ENCODE results near the gene MRPS14. TPM values are rescaled to one million over a fixed set of nuclear protein-coding genes. Genes with fewer than 3 reads are reported as not detected.

The MRPS14 gene
- total RNA-seq, 2 experiments from 2014 or later = 34.5 to 34.6 TPM

DNA sequence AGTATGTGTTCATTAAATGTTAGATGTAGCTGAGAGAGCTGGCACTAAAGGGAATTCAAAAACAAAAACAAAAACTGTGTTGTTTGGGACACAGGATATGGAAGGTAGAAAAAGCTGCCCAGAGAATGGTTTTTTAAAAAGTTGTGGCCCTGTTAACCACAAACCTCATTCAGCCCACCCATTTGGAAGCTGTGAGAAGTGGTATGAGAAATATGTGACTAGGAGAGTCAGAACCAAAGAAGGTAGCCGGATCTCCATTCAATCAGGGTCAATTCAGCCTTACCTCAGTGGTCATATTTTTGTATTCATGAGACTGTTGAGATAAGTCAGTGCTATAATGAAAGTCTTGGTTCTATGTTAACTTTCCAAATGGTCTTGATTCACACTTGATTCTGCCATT is 53.2 kb downstream of the MRPS14 start:
- H3K9me3 Mint-ChIP-seq = no peaks in the 10 kb centered on the region
- ChIA-PET CTCF (interaction anchor here (1.0 kb wide), 1 partner anchor 29 kb away, joined by 3 read pairs; no protein-coding TSS in a partner anchor), POLR2A (interaction anchor here (0.6 kb wide), 1 partner anchor 31 kb away, joined by 3 read pairs; no protein-coding TSS in a partner anchor)
- peak overlapping the region; percentile 96 for H3K27ac Mint-ChIP-seq
- H3K4me1 Mint-ChIP-seq = peaks cover 74% of the 10 kb centered on the region
- no peak for DNase-seq
- H3K27me3 Mint-ChIP-seq = no peaks in the 10 kb centered on the region
- H3K36me3 Mint-ChIP-seq (ENCODE audit: low read depth) = peaks cover 36% of the 10 kb centered on the region
- H3K4me3 Mint-ChIP-seq = peak overlapping the region; percentile 63

DNA sequence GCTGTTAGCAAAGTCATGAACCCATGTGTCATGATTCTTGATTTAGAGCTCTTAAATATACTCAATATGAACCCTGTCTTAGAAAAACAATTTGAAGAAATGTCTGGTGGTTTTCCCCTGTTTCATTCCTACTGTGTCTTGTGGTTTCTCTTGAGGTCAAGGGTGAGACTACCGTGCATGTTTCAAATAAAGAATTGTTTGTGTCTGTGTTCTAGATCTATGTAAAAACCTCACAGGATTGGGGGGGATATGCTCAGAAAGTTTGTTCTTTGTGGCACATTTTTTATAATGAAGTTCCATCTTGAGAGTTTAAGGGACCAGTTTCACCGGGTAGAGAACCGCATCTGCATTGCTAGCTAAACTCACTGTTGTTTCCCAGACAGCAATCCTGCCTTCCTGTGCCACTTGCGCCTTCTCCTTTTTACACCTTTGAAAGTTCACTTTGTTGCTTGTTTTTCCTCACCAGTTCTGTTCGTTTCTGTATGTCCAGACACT is 54.4 kb downstream of the MRPS14 start:
- Mint-ChIP-seq H3K9me3 (no peaks in the 10 kb centered on the region), H3K4me1 (peaks cover 79% of the 10 kb centered on the region), H3K36me3 (ENCODE audit: low read depth) (peaks cover 27% of the 10 kb centered on the region)

DNA sequence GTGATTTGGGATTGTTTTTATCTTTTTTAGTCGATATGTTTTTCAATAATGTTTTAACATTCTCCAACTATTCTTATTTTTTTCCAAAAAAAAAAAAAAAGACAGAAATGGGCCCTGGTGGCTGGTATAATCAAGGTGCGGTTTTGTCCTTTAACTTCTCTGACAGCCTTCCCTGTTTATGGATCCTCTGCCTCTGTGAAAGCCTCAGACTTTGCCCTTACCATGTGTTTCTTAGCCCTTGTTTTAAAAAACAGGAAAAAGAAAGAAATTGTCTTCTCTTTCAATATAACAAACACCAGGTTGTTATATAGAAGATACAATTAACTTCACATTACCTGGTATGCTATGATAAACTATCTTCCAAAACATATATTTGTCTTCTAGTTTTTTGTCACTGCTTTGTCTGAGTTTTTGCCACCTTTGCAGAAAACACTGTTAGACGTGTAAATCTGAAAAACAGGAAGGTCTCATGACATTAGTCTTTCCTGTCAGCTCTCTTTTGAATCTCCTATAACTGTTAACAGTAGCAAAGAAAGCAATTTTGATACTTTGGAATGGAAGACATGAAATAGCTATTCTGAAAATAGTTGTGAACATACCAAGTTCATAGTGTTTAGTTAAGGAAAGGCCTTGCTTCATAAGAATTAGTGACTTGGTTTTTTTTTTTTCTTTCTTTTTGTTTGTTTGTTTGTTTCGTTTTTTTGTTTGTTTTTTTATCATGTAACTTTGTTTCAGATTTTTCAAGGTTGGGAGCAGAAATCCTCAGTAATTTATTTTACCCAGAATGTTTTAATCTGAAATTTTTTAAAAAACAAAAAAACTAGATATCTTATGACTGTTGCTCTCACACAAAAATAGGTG is 55.1 kb downstream of the MRPS14 start:
- H3K27me3 Mint-ChIP-seq = no peaks in the 10 kb centered on the region
- H3K36me3 Mint-ChIP-seq (ENCODE audit: low read depth) = peaks cover 28% of the 10 kb centered on the region
- no peak for DNase-seq
- CTCF ChIA-PET = interaction anchor here (0.6 to 1.9 kb wide), 4 partner anchors 14 to 823 kb away, joined by 3 to 5 read pairs (median 3); partner anchors contain the start of gene CACYBP
- POLR2A ChIA-PET = interaction anchor here (1.0 to 3.1 kb wide), 2 partner anchors 31 to 168 kb away, joined by 4 to 10 read pairs; partner anchors contain the start of gene CACYBP
- peaks cover 85% of the 10 kb centered on the region for H3K4me1 Mint-ChIP-seq
- peak overlapping the region; percentile 63 for H3K4me3 Mint-ChIP-seq
- H3K27ac Mint-ChIP-seq = peak overlapping the region; percentile 96
- no peaks in the 10 kb centered on the region for H3K9me3 Mint-ChIP-seq

More for the DNA sequence above, 54.4 kb downstream of the MRPS14 start:
- Mint-ChIP-seq H3K4me3 (peak overlapping the region; percentile 63), H3K27me3 (no peaks in the 10 kb centered on the region), H3K27ac (peak overlapping the region; percentile 96)
- peak; percentile 66 for DNase-seq
- ChIA-PET POLR2A (interaction anchor here (1.0 to 3.1 kb wide), 2 partner anchors 30 to 169 kb away, joined by 4 to 10 read pairs; partner anchors contain the start of gene CACYBP), CTCF (interaction anchor here (0.6 to 1.9 kb wide), 3 partner anchors 14 to 824 kb away, joined by 3 to 5 read pairs (median 3); partner anchors contain the start of gene CACYBP)

DNA sequence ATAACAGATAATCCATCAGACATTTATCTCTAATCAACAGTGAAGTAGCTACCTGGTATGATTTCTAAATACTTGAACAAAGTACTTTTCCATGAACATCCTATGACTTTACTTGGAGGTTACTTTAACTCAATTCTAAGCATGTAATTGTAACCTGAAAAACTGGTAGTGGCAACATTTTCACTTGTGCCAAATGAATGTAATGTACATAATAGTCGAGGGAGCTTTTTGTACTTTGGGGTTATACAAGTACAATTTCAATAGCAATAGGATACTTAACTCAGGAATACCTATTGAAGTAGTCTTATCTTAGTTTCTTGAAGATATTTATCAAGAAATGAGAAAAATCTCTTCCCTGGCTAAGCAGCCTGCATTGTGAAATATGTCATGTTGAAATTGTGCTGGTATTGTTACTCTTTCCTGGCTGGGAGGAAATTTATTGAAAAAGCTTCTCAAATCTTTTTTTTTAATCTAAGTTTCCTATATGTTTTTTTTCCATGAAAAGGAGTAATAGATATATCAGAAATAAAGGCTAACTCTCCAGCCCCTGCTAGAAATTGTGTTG is 57.1 kb downstream of the MRPS14 start:
- H3K4me1 Mint-ChIP-seq = peaks cover 71% of the 10 kb centered on the region
- ChIA-PET POLR2A (interaction anchor here (3.1 kb wide), 1 partner anchor 33 kb away, joined by 10 read pairs; the partner anchor contains the start of gene CACYBP), CTCF (interaction anchor here (0.6 to 2.0 kb wide), 3 partner anchors 10 to 1871 kb away, joined by 3 to 9 read pairs (median 4); no protein-coding TSS in a partner anchor)
- H3K36me3 Mint-ChIP-seq (ENCODE audit: low read depth) = peaks cover 14% of the 10 kb centered on the region
- no peak for DNase-seq
- no peaks in the 10 kb centered on the region for H3K27me3 Mint-ChIP-seq
- peak overlapping the region; percentile 97 for H3K27ac Mint-ChIP-seq
- H3K9me3 Mint-ChIP-seq = no peaks in the 10 kb centered on the region
- H3K4me3 Mint-ChIP-seq = peak overlapping the region; percentile 79

DNA sequence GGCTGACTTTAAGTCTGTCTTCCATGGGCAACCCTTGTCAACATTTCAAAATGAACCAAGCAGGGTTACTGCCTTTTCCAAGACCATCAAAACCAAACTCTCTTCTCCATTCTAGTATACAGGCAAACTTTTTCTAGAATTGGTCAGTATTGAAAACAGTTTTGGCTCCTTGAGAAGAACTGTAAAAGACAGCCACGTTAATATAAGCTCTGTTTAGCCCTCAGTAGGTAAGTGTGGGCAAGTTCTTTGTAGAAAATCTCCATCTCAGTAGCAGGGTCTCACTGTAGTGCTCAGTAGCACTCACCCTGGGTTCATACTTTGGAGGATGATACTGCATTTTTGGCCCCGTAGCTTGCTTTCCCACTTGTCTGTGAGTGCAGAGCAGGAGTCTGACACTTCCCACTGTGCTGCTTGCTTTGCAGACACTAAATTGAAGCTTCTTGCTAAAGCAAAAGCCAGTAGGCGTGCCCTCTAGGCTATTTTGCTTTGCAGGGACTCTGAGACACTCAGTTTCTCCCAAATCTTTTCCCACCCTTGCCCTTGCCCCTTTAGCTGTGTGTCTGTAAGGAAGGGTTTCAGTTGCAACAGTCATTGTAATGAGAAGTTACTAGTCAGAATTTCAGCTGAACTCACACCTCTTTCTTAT is 57.7 kb downstream of the MRPS14 start:
- ChIA-PET POLR2A (interaction anchor here (3.1 kb wide), 1 partner anchor 34 kb away, joined by 10 read pairs; the partner anchor contains the start of gene CACYBP), CTCF (interaction anchor here (0.6 to 2.0 kb wide), 4 partner anchors 11 to 1872 kb away, joined by 3 to 9 read pairs (median 4); no protein-coding TSS in a partner anchor)
- Mint-ChIP-seq H3K4me1 (peaks cover 70% of the 10 kb centered on the region), H3K27ac (peak overlapping the region; percentile 97), H3K36me3 (ENCODE audit: low read depth) (peaks cover 15% of the 10 kb centered on the region), H3K27me3 (no peaks in the 10 kb centered on the region), H3K4me3 (peak overlapping the region; percentile 79), H3K9me3 (no peaks in the 10 kb centered on the region)
- DNase-seq = peak; percentile 22

DNA sequence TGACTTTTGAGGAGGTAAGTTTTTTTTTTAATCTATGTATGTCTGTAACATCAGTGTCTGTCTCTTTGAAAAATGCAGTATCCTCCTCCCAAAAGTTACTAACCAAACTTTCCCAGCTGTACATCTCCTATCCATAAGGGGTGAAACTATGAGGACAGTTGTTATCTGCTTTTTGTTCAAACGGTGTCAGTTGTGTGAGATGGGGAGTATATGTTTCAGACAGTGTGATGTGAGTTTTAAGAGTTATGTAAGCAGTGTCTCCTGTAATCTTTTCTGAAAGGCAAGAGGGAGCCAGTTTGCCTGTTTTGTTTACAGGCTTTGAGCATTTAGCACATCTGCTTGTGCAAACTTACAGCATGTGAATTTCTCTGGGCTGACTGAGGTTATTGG is 58.3 kb downstream of the MRPS14 start:
- peaks cover 10% of the 10 kb centered on the region for H3K36me3 Mint-ChIP-seq (ENCODE audit: low read depth)
- H3K27ac Mint-ChIP-seq = peak overlapping the region; percentile 97
- H3K4me1 Mint-ChIP-seq = peaks cover 65% of the 10 kb centered on the region
- POLR2A ChIA-PET = no interaction called here
- DNase-seq = peak; percentile 33
- peak overlapping the region; percentile 79 for H3K4me3 Mint-ChIP-seq
- no peaks in the 10 kb centered on the region for H3K27me3 Mint-ChIP-seq
- no peaks in the 10 kb centered on the region for H3K9me3 Mint-ChIP-seq
- CTCF ChIA-PET = interaction anchor here (0.6 to 2.0 kb wide), 2 partner anchors 11 to 278 kb away, joined by 3 to 9 read pairs; no protein-coding TSS in a partner anchor

DNA sequence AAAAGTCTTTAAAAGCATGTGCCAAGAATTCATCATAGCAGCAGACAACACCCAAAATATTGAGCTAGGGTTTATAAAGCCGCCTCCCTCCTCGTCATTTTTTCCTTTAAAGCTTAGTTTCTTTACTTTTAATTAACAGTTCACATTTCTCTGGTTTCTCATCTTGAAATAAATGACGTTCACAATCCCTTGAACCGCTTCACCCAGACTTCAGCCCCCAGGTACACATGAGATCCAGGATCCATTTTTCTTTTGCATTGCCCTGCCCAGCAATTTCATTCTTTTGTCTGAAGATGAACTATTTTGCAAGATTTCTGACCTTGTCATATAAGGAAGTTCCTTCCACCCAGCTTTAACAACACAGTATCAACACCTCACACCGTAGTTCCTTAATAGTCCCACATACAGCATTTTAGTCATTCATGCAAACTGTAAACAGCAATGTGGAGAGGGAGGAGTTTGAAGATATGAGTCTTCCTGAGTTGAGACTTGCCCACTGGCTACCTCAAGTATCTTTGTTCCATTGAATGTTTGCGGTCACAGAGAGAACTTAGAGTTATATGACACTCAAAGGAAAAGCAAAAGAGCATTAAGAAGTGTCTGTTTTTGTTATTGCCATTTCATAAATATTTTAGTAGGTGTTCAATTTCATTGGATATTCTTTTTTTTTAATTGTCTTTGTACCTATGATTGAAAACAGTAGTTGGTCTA is 58.8 kb downstream of the MRPS14 start:
- Mint-ChIP-seq H3K36me3 (ENCODE audit: low read depth) (peaks cover 7% of the 10 kb centered on the region), H3K27me3 (no peaks in the 10 kb centered on the region), H3K4me3 (peak overlapping the region; percentile 79), H3K4me1 (peaks cover 59% of the 10 kb centered on the region), H3K9me3 (no peaks in the 10 kb centered on the region), H3K27ac (peak overlapping the region; percentile 97)
- CTCF ChIA-PET = interaction anchor here (0.9 to 2.0 kb wide), 2 partner anchors 11 to 21 kb away, joined by 3 to 6 read pairs; no protein-coding TSS in a partner anchor
- DNase-seq = peak; percentile 53
- POLR2A ChIA-PET = no interaction called here

DNA sequence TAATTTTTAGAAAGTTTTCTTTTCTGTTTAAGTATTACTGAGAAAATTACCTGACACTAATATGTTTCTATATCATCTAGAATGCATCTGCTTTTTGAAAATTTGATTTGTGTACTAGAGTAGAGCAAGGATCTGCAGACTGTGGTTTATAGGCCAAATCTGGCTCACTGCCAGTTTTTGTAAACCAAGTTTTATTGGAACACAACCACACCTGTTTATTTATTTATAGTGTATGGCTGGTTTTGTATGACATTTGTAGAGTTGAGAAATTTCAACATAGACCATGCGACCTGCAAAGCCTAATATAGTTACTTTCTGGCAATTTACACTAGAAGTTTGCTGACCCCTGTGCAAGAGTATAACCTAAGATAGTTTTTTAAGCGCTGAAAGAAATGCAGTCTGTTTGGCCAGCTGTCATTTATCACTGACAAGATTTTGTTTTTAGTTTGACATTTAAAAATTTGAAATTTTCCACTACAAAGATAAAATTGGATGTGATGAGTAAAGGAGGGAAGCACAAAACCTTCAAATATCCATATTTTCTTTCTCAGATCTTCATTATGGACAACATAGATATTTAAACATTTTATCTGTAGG is 59.6 kb downstream of the MRPS14 start:
- H3K36me3 Mint-ChIP-seq (ENCODE audit: low read depth) = peaks cover 5% of the 10 kb centered on the region
- H3K27me3 Mint-ChIP-seq = no peaks in the 10 kb centered on the region
- no peak overlapping the region for H3K4me3 Mint-ChIP-seq
- no peaks in the 10 kb centered on the region for H3K9me3 Mint-ChIP-seq
- H3K27ac Mint-ChIP-seq = peak overlapping the region; percentile 97
- ChIA-PET CTCF (interaction anchor here (0.7 to 2.0 kb wide), 3 partner anchors 11 to 1534 kb away, joined by 3 to 6 read pairs (median 4); no protein-coding TSS in a partner anchor), POLR2A (no interaction called here)
- peak; percentile 18 for DNase-seq
- H3K4me1 Mint-ChIP-seq = peaks cover 54% of the 10 kb centered on the region

Other genes starting within 250 kb of the MRPS14 start
- gene CACYBP, start 23.5 kb downstream of the MRPS14 start, total RNA-seq = 100 to 1,000 TPM; 198 to 207 TPM
- gene TNN, start 44.4 kb upstream of the MRPS14 start, total RNA-seq = not detected
- gene KIAA0040, start 169.4 kb upstream of the MRPS14 start, total RNA-seq = 10 to 100 TPM; 64.1 to 67.1 TPM

Measured in activated CD4-positive, alpha-beta T cell treated with anti-CD3 and anti-CD28 coated beads, Interleukin-2, amount 10 ng/mL, durations not matched to agents 7 days and 5 days (primary cell).